ENCODE data around the gene FICD.

The FICD gene

GRCh38 chr12:108495823-108496579 is 19.1 kb upstream of the FICD start:
- intact Hi-C loops (cut with DNase I), result no loop called here
- no peak for DNase-seq

- DNase-seq, result no peak
- intact Hi-C loops (cut with DNase I), result no loop called here
Measured at GRCh38 chr12:108498136-108498535, 16.9 kb upstream of the FICD start.

GRCh38 chr12:108502922-108503321 is 12.2 kb upstream of the FICD start:
- intact Hi-C loops (cut with DNase I), result no loop called here

GRCh38 chr12:108505129-108505528 is 9.9 kb upstream of the FICD start:
- intact Hi-C loops (cut with DNase I), result no loop called here

More at GRCh38 chr12:108502922-108503321, 12.2 kb upstream of the FICD start:
- no peak for DNase-seq

GRCh38 chr12:108507971-108508642 is 7.0 kb upstream of the FICD start:
- intact Hi-C loops (cut with DNase I), result no loop called here
- DNase-seq, result peak in 19 of 42 donors; percentile 25 to 81 (median 53)

More at GRCh38 chr12:108505129-108505528, 9.9 kb upstream of the FICD start:
- DNase-seq, result no peak

- intact Hi-C loops (cut with DNase I), result loop anchor here (5.0 to 10.0 kb wide), 2 partner anchors 595 to 828 kb away; no protein-coding TSS in a partner anchor
- no peak for DNase-seq
Measured at GRCh38 chr12:108509806-108510205, 5.3 kb upstream of the FICD start.

- no peak for DNase-seq
- intact Hi-C loops (cut with DNase I), result loop anchor here (5.0 to 10.0 kb wide), 2 partner anchors 596 to 829 kb away; no protein-coding TSS in a partner anchor
Measured at GRCh38 chr12:108510836-108511235, 4.2 kb upstream of the FICD start.

GRCh38 chr12:108511633-108512540 is 3.2 kb upstream of the FICD start:
- peak; percentile 41 to 92 (median 82) for DNase-seq
- intact Hi-C loops (cut with DNase I), result loop anchor here (5.0 to 10.0 kb wide), 2 partner anchors 597 to 830 kb away; no protein-coding TSS in a partner anchor

- intact Hi-C loops (cut with DNase I), result loop anchor here (5.0 to 10.0 kb wide), 2 partner anchors 600 to 832 kb away; no protein-coding TSS in a partner anchor
- no peak for DNase-seq
Measured at GRCh38 chr12:108514468-108514972, 557 bp upstream of the FICD start.

- intact Hi-C loops (cut with DNase I), result loop anchor here (5.0 to 10.0 kb wide), 2 partner anchors 46 to 601 kb away; partner anchors contain the start of genes ISCU and SART3
- DNase-seq, result no peak
Measured at GRCh38 chr12:108515916-108516315, 839 bp downstream of the FICD start.

- intact Hi-C loops (cut with DNase I), result loop anchor here (5.0 to 10.0 kb wide), 2 partner anchors 46 to 602 kb away; partner anchors contain the start of genes ISCU and SART3
Measured at GRCh38 chr12:108516511-108517275, 1.6 kb downstream of the FICD start.

GRCh38 chr12:108517288-108518100 is 2.4 kb downstream of the FICD start:
- intact Hi-C loops (cut with DNase I), result loop anchor here (5.0 to 10.0 kb wide), 2 partner anchors 45 to 603 kb away; partner anchors contain the start of genes ISCU and SART3
- DNase-seq, result no peak

More at GRCh38 chr12:108516511-108517275, 1.6 kb downstream of the FICD start:
- no peak for DNase-seq

GRCh38 chr12:108518101-108518715 is 3.1 kb downstream of the FICD start:
- no peak for DNase-seq
- intact Hi-C loops (cut with DNase I), result loop anchor here (5.0 to 10.0 kb wide), 2 partner anchors 44 to 603 kb away; partner anchors contain the start of genes ISCU and SART3

GRCh38 chr12:108518716-108519496 is 3.8 kb downstream of the FICD start:
- no peak for DNase-seq
- intact Hi-C loops (cut with DNase I), result loop anchor here (5.0 to 10.0 kb wide), 2 partner anchors 43 to 604 kb away; partner anchors contain the start of genes ISCU and SART3

- intact Hi-C loops (cut with DNase I), result loop anchor here (5.0 to 10.0 kb wide), 2 partner anchors 43 to 605 kb away; partner anchors contain the start of genes ISCU and SART3
- DNase-seq, result peak in 3 of 42 donors; percentile 21 to 45 (median 26)
Measured at GRCh38 chr12:108519558-108519957, 4.5 kb downstream of the FICD start.
